ENCODE results near the gene FAM9C.

DNA sequence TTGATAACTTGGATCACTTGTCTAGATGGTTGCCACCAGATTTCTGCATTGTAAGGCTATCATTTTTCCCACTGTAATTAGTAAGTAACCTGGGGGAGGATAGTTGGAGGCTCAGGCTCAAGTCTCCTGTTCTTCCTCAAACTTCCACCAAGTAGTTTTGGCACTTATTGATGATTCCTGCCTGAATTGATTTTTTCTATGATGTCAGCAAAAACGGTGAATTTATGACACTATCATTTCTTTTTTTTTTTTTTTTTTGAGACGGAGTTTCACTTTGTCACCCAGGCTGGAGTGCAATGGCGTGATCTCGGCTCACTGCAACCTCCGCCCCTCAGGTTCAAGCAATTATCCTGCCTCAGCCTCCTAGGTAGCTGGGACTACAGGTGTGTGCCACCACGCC is 57.1 kb downstream of the FAM9C start:
- TF ChIP-seq, protein P1, sequence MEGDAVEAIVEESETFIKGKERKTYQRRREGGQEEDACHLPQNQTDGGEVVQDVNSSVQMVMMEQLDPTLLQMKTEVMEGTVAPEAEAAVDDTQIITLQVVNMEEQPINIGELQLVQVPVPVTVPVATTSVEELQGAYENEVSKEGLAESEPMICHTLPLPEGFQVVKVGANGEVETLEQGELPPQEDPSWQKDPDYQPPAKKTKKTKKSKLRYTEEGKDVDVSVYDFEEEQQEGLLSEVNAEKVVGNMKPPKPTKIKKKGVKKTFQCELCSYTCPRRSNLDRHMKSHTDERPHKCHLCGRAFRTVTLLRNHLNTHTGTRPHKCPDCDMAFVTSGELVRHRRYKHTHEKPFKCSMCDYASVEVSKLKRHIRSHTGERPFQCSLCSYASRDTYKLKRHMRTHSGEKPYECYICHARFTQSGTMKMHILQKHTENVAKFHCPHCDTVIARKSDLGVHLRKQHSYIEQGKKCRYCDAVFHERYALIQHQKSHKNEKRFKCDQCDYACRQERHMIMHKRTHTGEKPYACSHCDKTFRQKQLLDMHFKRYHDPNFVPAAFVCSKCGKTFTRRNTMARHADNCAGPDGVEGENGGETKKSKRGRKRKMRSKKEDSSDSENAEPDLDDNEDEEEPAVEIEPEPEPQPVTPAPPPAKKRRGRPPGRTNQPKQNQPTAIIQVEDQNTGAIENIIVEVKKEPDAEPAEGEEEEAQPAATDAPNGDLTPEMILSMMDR (conservative IDR thresholded peaks at IDR 0.05 in 1 of 2, IDR thresholded peaks at IDR 0.05 in 1 of 2; ENCODE audit: low read depth in 1 of 2, low read length in 2 of 2) = no peak
- no peak for TF ChIP-seq EZH2 (IDR thresholded peaks at IDR 0.05; ENCODE audit: low read length, missing control alignments)

Data from fibroblast of lung (primary cell).